Keratinocyte (primary cell): ENCODE data around the gene WWC1.

ENCODE experiments used
- CTCF ChIP-seq, 3 experiments: IDR thresholded peaks in 1 of 3; conservative IDR thresholded peaks in 1 of 3; optimal IDR thresholded peaks in 1 of 3; 2 replicates in 2 of 3; 3 replicates in 1 of 3; pipeline versions ENCODE3 to v1.5.1; 2011; ENCODE audit warnings: low read length in 3 of 3, mild to moderate bottlenecking in 3 of 3, moderate library complexity in 2 of 3, control low read depth in 1 of 3, inconsistent platforms in 1 of 3; ENCODE audit not compliant: insufficient read depth in 2 of 3; ENCODE audit errors: extremely low read depth in 1 of 3
- EZH2 ChIP-seq: IDR thresholded peaks from one replicate; pipeline ENCODE4 v1.6.1; 2012; ENCODE audit warnings: inconsistent platforms, mild to moderate bottlenecking, low read length, moderate library complexity

- TF ChIP-seq CTCF (optimal IDR thresholded peaks at IDR 0.05 in 1 of 3, IDR thresholded peaks at IDR 0.05 in 1 of 3, conservative IDR thresholded peaks at IDR 0.05 in 1 of 3; ENCODE audit: extremely low read depth in 1 of 3, insufficient read depth in 2 of 3, low read length in 3 of 3) = no peak
- no peak for TF ChIP-seq EZH2
Measured at GRCh38 chr5:168468836-168469235, 177.4 kb downstream of the WWC1 start.
